ENCODE results near the gene SDF4. TPM values are rescaled to one million over a fixed set of nuclear protein-coding genes. Genes with fewer than 3 reads are reported as not detected.

Gene SDF4
- total and polyA plus RNA-seq, 12 donors = 95.6 to 184 (median 123) TPM

DNA sequence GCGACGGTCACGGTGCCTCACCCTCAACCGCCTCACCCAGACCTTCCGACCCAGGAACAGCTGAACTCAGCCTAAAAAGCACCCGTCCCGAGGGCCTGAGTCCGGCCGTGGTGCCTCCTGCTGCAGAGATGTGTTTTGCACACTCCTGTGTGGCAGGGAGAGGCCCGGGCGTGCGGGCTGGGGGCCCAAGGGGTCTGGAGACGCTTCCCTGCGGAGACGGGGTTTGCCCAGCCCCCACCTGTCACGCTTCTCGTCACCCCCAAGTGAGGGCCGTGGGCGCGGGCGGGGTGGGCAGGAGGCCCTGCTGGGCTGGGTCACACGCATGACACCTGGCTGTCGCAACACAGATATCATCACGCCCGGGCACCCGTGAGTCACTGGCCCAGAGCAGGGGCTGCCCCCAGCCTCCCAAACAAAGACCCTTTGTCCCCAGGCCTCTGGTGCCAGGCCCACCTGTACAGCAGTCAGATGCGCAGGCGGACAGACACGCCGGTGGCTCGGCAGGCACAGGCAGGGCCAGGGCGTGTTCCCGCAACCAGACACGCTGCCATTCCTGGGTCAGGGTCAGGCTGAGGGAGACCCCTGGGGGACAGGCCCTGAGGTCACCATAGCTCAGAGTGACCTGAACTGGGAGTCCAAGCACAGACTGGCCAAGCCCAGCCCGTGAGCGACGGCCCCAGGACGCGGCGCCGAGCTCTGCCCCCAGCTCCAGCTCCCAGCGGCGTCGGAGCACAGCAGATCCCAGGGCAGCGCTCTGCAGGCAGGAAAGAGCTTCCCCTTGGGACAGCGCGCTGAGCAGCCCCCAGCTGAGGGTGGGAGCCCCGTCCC lies 6.3 kb upstream of the SDF4 start:
- Histone ChIP-seq H3K4me3 (no peak overlapping the region), H3K9me3 (no peaks in the 10 kb centered on the region), H3K4me1 (peaks cover 4 to 34% (median 14%) of the 10 kb centered on the region in 9 donors), H3K36me3 (peaks cover 0 to 12% (median 0%) of the 10 kb centered on the region in 9 donors), H3K27ac (no peak overlapping the region), H3K27me3 (peaks cover 6 to 44% (median 38%) of the 10 kb centered on the region in 7 donors)
- 46 to 51% methylated on average over 48 of the region's 48 CpGs for WGBS, 2 donors
- DNase-seq = no peak
- intact Hi-C loops (cut with DNase I) = loop anchor here in 1 of 10 donors (5.0 kb wide), 1 partner anchor 116 kb away; no protein-coding TSS in a partner anchor
- ATAC-seq = no peak
- TF ChIP-seq, protein P1, sequence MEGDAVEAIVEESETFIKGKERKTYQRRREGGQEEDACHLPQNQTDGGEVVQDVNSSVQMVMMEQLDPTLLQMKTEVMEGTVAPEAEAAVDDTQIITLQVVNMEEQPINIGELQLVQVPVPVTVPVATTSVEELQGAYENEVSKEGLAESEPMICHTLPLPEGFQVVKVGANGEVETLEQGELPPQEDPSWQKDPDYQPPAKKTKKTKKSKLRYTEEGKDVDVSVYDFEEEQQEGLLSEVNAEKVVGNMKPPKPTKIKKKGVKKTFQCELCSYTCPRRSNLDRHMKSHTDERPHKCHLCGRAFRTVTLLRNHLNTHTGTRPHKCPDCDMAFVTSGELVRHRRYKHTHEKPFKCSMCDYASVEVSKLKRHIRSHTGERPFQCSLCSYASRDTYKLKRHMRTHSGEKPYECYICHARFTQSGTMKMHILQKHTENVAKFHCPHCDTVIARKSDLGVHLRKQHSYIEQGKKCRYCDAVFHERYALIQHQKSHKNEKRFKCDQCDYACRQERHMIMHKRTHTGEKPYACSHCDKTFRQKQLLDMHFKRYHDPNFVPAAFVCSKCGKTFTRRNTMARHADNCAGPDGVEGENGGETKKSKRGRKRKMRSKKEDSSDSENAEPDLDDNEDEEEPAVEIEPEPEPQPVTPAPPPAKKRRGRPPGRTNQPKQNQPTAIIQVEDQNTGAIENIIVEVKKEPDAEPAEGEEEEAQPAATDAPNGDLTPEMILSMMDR (IDR thresholded peaks at IDR 0.05) = no peak

DNA sequence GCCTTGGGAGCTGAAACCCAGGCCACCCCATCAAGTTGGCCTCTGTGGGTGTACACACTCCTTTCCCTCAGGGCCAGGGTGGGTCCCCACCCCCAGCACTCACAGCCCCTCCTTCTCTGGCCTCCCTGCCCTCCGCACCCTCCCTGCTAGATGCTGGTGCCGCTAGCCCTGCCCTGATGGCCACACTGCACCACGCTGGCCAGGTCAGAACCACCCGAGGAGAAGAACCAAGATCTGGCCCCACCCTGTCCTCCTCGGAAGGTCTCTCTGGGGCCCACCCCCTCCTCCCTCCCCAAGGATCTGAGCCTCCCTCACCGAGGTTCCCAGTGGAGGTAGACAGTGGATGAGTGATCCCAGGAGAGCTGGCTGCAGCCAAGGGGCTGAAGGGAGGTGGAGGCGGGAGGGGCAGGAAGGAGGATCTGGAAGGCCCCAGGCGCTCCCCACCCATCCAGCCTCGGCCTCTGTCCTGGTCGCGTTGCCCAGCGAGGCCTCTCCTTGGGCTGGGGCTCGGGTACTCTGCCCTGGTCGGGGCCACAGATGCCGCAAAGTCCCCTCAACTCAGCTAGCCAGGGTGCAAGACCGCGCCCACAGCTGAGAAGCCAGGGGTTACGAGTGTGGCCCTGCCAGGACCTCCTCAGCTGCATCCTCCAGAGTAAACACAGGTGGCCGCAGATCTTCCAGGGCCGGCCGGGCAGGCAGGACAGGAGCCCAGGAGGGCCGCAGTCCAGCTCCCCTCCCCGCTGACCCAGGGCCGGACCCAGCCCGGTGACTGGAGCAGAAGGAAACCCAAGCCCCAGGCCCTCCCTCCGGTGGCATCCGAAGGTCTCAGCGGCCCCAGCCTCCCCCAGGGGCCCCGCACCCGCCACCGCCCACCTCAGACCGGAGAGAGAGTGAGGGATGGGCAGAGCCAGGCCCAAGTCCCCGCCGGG lies 5.4 kb upstream of the SDF4 start:
- H3K27ac ChIP-seq = no peak overlapping the region
- H3K27me3 ChIP-seq = peaks cover 6 to 44% (median 38%) of the 10 kb centered on the region in 7 donors
- intact Hi-C loops (cut with DNase I) = loop anchor here in 1 of 10 donors (5.0 kb wide), 1 partner anchor 115 kb away; no protein-coding TSS in a partner anchor
- DNase-seq (no peak), ATAC-seq (peak in 3 of 8 donors; percentile 8 to 35 (median 11))
- no peaks in the 10 kb centered on the region for H3K9me3 ChIP-seq
- peaks cover 10 to 38% (median 21%) of the 10 kb centered on the region in 9 donors for H3K4me1 ChIP-seq
- no peak overlapping the region for H3K4me3 ChIP-seq
- TF ChIP-seq, protein P1 (IDR thresholded peaks at IDR 0.05) = no peak
- H3K36me3 ChIP-seq = peaks cover 0 to 12% (median 0%) of the 10 kb centered on the region in 9 donors
- WGBS, 2 donors = 43 to 44% methylated on average over 34 of the region's 34 CpGs

DNA sequence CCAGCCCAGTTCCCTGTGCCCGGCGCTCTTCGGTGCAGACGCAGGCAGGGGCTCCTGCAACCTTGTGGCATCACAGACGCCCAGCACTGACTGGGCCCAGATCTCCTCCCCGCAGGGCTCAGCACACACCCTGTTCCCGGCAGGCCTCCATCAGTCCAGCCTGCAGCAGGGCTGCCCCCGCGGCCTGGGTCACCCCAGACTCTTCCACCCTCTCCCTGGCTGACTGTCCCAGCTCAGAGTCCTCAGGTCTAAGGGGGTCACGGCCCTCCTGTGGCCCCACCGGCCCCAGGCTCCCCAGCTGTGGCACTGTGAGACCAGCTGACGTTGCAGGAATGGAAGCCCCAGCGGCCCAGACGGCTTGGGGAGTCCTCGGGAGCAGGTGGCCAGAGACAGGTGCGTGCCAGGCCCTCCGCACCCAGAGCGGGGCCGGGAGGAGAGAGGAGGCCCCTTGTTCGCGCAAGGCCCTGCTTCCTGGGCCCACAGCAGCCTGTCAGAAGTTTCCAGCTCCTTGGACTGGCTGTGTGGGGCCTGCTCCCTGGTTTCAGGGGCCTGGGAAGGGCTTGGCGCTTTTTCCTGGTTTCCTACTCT lies 4.5 kb upstream of the SDF4 start:
- H3K4me3 ChIP-seq = no peak overlapping the region
- H3K4me1 ChIP-seq = peaks cover 10 to 38% (median 21%) of the 10 kb centered on the region in 9 donors
- no peaks in the 10 kb centered on the region for H3K9me3 ChIP-seq
- peaks cover 6 to 39% (median 34%) of the 10 kb centered on the region in 7 donors for H3K27me3 ChIP-seq
- DNase-seq (no peak), ATAC-seq (no peak)
- TF ChIP-seq, protein P1 (IDR thresholded peaks at IDR 0.05) = no peak
- 82 to 87% methylated on average over 21 to 22 of the region's 22 CpGs for WGBS, 2 donors
- H3K27ac ChIP-seq = no peak overlapping the region
- H3K36me3 ChIP-seq = peaks cover 0 to 12% (median 0%) of the 10 kb centered on the region in 9 donors
- intact Hi-C loops (cut with DNase I) = loop anchor here in 1 of 10 donors (5.0 kb wide), 1 partner anchor 114 kb away; no protein-coding TSS in a partner anchor
